RWPE2 (cell line): ENCODE measurements around the gene RANBP9.

Source experiments
- ATAC-seq: fragments of 200-7000 bp; cut with Tn5 transposase; 3 replicates; pipeline ENCODE4 v1.9.1; 2021; ENCODE audit warnings: low read depth
- DNase-seq: peaks from one replicate; pipeline ENCODE4 v3.0.0-alpha.2; 2020; ENCODE audit warnings: low spot score
- H3K27ac ChIP-seq: fragments of 450-650 bp; 2 replicates; pipeline ENCODE4 v1.5.1; 2017; ENCODE audit warnings: mild to moderate bottlenecking; ENCODE audit not compliant: poor library complexity, severe bottlenecking
- H3K27me3 ChIP-seq: fragments of 250-450 bp; sonication (Bioruptor Pico); 2 replicates; pipeline ENCODE4 v1.5.1; 2021; ENCODE audit warnings: mild to moderate bottlenecking, moderate library complexity; ENCODE audit not compliant: insufficient read depth, poor library complexity, severe bottlenecking
- H3K36me3 ChIP-seq: fragments of 250-450 bp; sonication (Bioruptor Pico); 2 replicates; pipeline ENCODE4 v1.5.1; 2020; ENCODE audit warnings: low read depth, mild to moderate bottlenecking, moderate library complexity
- H3K4me1 ChIP-seq: fragments of 250-450 bp; sonication (Bioruptor Pico); 2 replicates; pipeline ENCODE4 v1.5.1; 2021; ENCODE audit warnings: mild to moderate bottlenecking, moderate library complexity; ENCODE audit not compliant: insufficient read depth, poor library complexity, severe bottlenecking
- H3K4me3 ChIP-seq: fragments of 250-450 bp; sonication (Bioruptor Pico); 2 replicates; pipeline ENCODE4 v1.5.1; 2021; ENCODE audit warnings: mild to moderate bottlenecking, moderate library complexity; ENCODE audit not compliant: severe bottlenecking
- H3K9me3 ChIP-seq: fragments of 250-450 bp; sonication (Bioruptor Pico); 2 replicates; pipeline ENCODE4 v1.5.1; 2021; ENCODE audit warnings: mild to moderate bottlenecking, moderate library complexity; ENCODE audit not compliant: severe bottlenecking
- CTCF ChIP-seq: fragments of 450-650 bp; IDR thresholded peaks from one replicate; pipeline ENCODE4 v1.5.1; 2017; ENCODE audit warnings: mild to moderate bottlenecking, moderate library complexity; ENCODE audit not compliant: poor library complexity, severe bottlenecking

Gene RANBP9

GRCh38 chr6:13696226-13696625, 15.4 kb downstream of the RANBP9 start:
- Histone ChIP-seq H3K4me1 (peaks cover 8% of the 10 kb centered on the region), H3K36me3 (peaks cover 39% of the 10 kb centered on the region), H3K9me3 (no peaks in the 10 kb centered on the region), H3K4me3 (no peak overlapping the region), H3K27ac (peak overlapping the region; percentile 13), H3K27me3 (no peaks in the 10 kb centered on the region)
- no peak for TF ChIP-seq CTCF
- ATAC-seq (no peak), DNase-seq (no peak)

GRCh38 chr6:13695252-13695651, 16.4 kb downstream of the RANBP9 start:
- Histone ChIP-seq H3K27ac (no peak overlapping the region), H3K9me3 (no peaks in the 10 kb centered on the region), H3K36me3 (peaks cover 43% of the 10 kb centered on the region), H3K27me3 (no peaks in the 10 kb centered on the region), H3K4me1 (peaks cover 9% of the 10 kb centered on the region), H3K4me3 (no peak overlapping the region)
- ATAC-seq (no peak), DNase-seq (no peak)
- no peak for TF ChIP-seq CTCF

GRCh38 chr6:13694562-13694961, 17.1 kb downstream of the RANBP9 start:
- H3K27ac ChIP-seq: no peak overlapping the region
- no peak for ATAC-seq

GRCh38 chr6:13689511-13690256, 22.0 kb downstream of the RANBP9 start:
- no peak for DNase-seq
- ATAC-seq: no peak
- no peak for TF ChIP-seq CTCF
- Histone ChIP-seq H3K9me3 (no peaks in the 10 kb centered on the region), H3K36me3 (peaks cover 24% of the 10 kb centered on the region), H3K4me1 (peaks cover 3% of the 10 kb centered on the region), H3K4me3 (no peak overlapping the region), H3K27me3 (no peaks in the 10 kb centered on the region), H3K27ac (no peak overlapping the region)

More at GRCh38 chr6:13694562-13694961, 17.1 kb downstream of the RANBP9 start:
- DNase-seq: no peak
- H3K9me3 ChIP-seq: no peaks in the 10 kb centered on the region
- H3K36me3 ChIP-seq: peaks cover 50% of the 10 kb centered on the region
- no peak for TF ChIP-seq CTCF
- H3K27me3 ChIP-seq: no peaks in the 10 kb centered on the region
- no peak overlapping the region for H3K4me3 ChIP-seq
- peaks cover 11% of the 10 kb centered on the region for H3K4me1 ChIP-seq

- Histone ChIP-seq H3K4me3 (no peak overlapping the region), H3K9me3 (no peaks in the 10 kb centered on the region), H3K27ac (no peak overlapping the region), H3K27me3 (no peaks in the 10 kb centered on the region), H3K4me1 (peaks cover 3% of the 10 kb centered on the region), H3K36me3 (peaks cover 14% of the 10 kb centered on the region)
- no peak for DNase-seq
- no peak for ATAC-seq
- TF ChIP-seq CTCF: no peak
Measured at GRCh38 chr6:13688692-13689196, 22.9 kb downstream of the RANBP9 start.
